Right lobe of liver (tissue), 6 donors: ENCODE results near the gene PTGDR. TPM values are rescaled to one million over a fixed set of nuclear protein-coding genes. Genes with fewer than 3 reads are reported as not detected.
A peak's percentile ranks its signal among the peaks of the same experiment; 100 is the strongest.

Experiments used
- ATAC-seq, 4 donors: fragments of 200-7000 bp; cut with Tn5 transposase; one replicate each; pipeline ENCODE4 v1.9.1; 2020; ENCODE audit warnings: mild to moderate bottlenecking in 4 of 4, moderate library complexity in 4 of 4
- DNase-seq, 3 donors: peaks; one replicate each; pipeline ENCODE4 v3.0.0-alpha.2; 2020
- H3K27ac ChIP-seq, 3 donors: fragments of 200-600 bp; one replicate each; pipeline ENCODE4 v1.8.0; 2022
- H3K27me3 ChIP-seq, 2 donors: fragments of 200-600 bp; one replicate each; pipeline ENCODE4 v1.8.0; 2022
- H3K36me3 ChIP-seq, 4 donors: fragments of 200-600 bp; sonication (generic) in 1 of 4; one replicate each; pipeline versions ENCODE4 v1.5.1 to v1.8.0; 2017 to 2022; ENCODE audit warnings: control low read depth in 1 of 4
- H3K4me1 ChIP-seq, 4 donors: fragments of 200-600 bp; sonication (generic) in 1 of 4; one replicate each; pipeline versions ENCODE4 v1.5.1 to v1.8.0; 2017 to 2022; ENCODE audit warnings: control low read depth in 1 of 4
- H3K4me3 ChIP-seq, 3 donors: fragments of 200-600 bp; one replicate each; pipeline ENCODE4 v1.8.0; 2022
- H3K9me3 ChIP-seq, 4 donors: fragments of 200-600 bp; sonication (generic) in 1 of 4; one replicate each; pipeline versions ENCODE4 v1.5.1 to v1.8.0; 2017 to 2022; ENCODE audit warnings: control low read depth in 1 of 4
- POLR2A ChIP-seq: fragments of 450-650 bp; IDR thresholded peaks from one replicate; pipeline ENCODE4 v1.6.1; 2017; ENCODE audit warnings: antibody characterized with exemption, mild to moderate bottlenecking
- WGBS: methylation state at CpG from one replicate; pipeline ENCODE4 v1.1.6; 2018; ENCODE audit warnings: low coverage, low lambda C conversion rate; ENCODE audit not compliant: insufficient coverage; ENCODE audit errors: missing lambda C conversion rate; 5-methylcytosine and 5-hydroxymethylcytosine counted together
- intact Hi-C, 2 donors: fragments of 100-400 bp; cut with DNase I; formaldehyde crosslinking; loops; one replicate each; pipeline versions ENCODE4 v1.11.2 to v1.14.1; 2022
- total RNA-seq, 6 experiments: library from RNA; depleted of rRNA in 2 of 6; stranded (reverse); fragments of >200 nt in 2 of 6; fragmentation: NEBNext Ultra II Directional in 3 of 6; extraction: Animal tissue kit (Norgen Biotek cat#: 25700) in 3 of 6; gene quantifications; one replicate each; pipeline versions ENCODE4 v1.1.0 to v1.2.4, GENCODE V29; 2016 to 2023
- TF ChIP-seq, protein P1 (sequence below), 4 donors: fragments of 200-600 bp in 3 of 4; fragments of 450-650 bp in 1 of 4; IDR thresholded peaks; one replicate each; pipeline versions ENCODE4 v1.5.1 to v1.8.0; 2016 to 2022; ENCODE audit warnings: antibody characterized with exemption in 4 of 4, mild to moderate bottlenecking in 2 of 4
- donor health status: DM: no; HTN: yes; CAD: no.
- donor health status: DM: no; HTN: no; CAD: no.
- donor health status: DM: no; HTN: no; CAD: no.
- donor health status: DM: no; HTN: yes; CAD: no.
- donor health status: DM: no; HTN: yes; CAD: no.

The PTGDR gene
- total RNA-seq, 6 experiments from 2014 or later: 0.15 to 0.50 (median 0.20) TPM; not detected in 1

DNA sequence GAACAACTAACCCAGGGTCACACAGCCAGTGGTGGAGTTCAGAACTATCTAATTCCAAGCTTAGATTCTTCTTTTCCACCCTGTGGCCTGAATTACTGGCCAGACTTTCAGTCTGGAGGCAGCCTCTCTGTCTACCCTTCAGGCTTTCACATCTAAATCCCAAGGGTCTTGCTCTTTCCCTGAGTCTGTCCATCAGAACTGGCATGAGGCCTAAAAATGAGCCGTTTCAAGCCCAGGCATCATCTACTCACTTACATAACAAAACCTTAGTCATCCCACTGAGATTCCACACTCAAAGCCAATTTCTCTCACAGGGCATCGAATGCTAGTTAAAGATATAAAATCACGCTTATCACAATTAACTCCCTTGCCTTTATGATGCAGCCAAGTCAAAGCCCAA, 1.3 kb upstream of the PTGDR start:
- no peak for DNase-seq
- Histone ChIP-seq H3K27ac (no peak overlapping the region), H3K4me1 (peaks cover 0 to 6% (median 0%) of the 10 kb centered on the region in 4 donors), H3K36me3 (no peaks in the 10 kb centered on the region), H3K27me3 (peaks cover 0 to 17% of the 10 kb centered on the region in 2 donors), H3K9me3 (no peaks in the 10 kb centered on the region), H3K4me3 (no peak overlapping the region)
- TF ChIP-seq, protein P1, sequence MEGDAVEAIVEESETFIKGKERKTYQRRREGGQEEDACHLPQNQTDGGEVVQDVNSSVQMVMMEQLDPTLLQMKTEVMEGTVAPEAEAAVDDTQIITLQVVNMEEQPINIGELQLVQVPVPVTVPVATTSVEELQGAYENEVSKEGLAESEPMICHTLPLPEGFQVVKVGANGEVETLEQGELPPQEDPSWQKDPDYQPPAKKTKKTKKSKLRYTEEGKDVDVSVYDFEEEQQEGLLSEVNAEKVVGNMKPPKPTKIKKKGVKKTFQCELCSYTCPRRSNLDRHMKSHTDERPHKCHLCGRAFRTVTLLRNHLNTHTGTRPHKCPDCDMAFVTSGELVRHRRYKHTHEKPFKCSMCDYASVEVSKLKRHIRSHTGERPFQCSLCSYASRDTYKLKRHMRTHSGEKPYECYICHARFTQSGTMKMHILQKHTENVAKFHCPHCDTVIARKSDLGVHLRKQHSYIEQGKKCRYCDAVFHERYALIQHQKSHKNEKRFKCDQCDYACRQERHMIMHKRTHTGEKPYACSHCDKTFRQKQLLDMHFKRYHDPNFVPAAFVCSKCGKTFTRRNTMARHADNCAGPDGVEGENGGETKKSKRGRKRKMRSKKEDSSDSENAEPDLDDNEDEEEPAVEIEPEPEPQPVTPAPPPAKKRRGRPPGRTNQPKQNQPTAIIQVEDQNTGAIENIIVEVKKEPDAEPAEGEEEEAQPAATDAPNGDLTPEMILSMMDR (IDR thresholded peaks at IDR 0.05): no peak
- TF ChIP-seq POLR2A: no peak
- intact Hi-C loops: no loop called here
- WGBS: 34% methylated on average over 3 of the region's 3 CpGs
- ATAC-seq: no peak

DNA sequence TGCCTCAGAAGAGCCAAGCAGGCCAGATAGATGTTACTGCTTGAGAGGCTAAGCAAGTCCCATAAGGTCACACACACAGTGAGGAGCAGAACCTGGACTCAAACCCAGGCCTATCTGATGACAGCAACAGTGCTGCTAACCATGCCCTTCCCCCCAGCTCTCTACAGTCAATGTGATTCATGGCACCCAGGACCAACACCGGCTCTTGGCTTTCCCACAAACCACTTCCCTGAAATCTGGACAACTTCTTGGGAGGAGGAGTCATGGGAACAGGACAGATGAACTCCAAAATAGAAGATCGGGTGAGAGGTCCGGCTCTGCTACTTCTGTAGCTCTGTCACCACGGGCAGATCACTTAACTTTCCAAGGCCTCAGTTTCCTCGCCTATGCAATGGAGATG, 716 bp upstream of the PTGDR start:
- no peak for TF ChIP-seq POLR2A
- TF ChIP-seq, protein P1 (IDR thresholded peaks at IDR 0.05): no peak
- DNase-seq (no peak), ATAC-seq (no peak)
- H3K36me3 ChIP-seq: no peaks in the 10 kb centered on the region
- intact Hi-C loops: no loop called here
- peaks cover 0 to 17% of the 10 kb centered on the region in 2 donors for H3K27me3 ChIP-seq
- H3K4me1 ChIP-seq: peaks cover 0 to 6% (median 0%) of the 10 kb centered on the region in 4 donors
- no peak overlapping the region for H3K27ac ChIP-seq
- no peaks in the 10 kb centered on the region for H3K9me3 ChIP-seq
- H3K4me3 ChIP-seq: no peak overlapping the region
- 82% methylated on average over 3 of the region's 5 CpGs for WGBS

DNA sequence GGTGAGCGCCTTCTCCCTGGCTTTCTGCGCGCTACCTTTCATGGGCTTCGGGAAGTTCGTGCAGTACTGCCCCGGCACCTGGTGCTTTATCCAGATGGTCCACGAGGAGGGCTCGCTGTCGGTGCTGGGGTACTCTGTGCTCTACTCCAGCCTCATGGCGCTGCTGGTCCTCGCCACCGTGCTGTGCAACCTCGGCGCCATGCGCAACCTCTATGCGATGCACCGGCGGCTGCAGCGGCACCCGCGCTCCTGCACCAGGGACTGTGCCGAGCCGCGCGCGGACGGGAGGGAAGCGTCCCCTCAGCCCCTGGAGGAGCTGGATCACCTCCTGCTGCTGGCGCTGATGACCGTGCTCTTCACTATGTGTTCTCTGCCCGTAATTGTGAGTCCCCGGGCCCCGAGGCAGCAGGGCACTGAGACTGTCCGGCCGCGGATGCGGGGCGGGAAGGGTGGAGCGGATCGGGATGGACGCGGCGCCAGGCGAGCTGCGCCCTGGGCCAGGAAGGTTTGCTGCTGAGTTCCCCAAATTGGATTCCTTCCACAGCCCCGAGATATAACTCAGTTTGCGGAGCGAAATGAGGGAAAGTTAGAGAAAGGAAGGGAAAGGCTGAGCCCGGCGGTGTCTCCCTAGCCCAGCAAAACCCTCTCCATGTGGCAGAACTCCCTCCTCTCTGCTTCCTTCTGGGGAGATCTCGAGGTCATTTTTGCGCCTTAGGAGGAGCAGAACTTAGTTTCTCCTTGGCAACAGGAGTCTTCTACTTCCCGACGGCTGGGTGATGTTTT, 972 bp downstream of the PTGDR start:
- Histone ChIP-seq H3K4me1 (peaks cover 0 to 6% (median 0%) of the 10 kb centered on the region in 4 donors), H3K9me3 (no peaks in the 10 kb centered on the region), H3K4me3 (peak overlapping the region; percentile 3 to 31 (median 11)), H3K27me3 (peaks cover 0 to 17% of the 10 kb centered on the region in 2 donors), H3K36me3 (no peaks in the 10 kb centered on the region), H3K27ac (no peak overlapping the region)
- TF ChIP-seq, protein P1 (IDR thresholded peaks at IDR 0.05): no peak
- TF ChIP-seq POLR2A: no peak
- ATAC-seq: peak in 3 of 4 donors; percentile 18 to 42 (median 38)
- no peak for DNase-seq
- intact Hi-C loops: no loop called here
- 3% methylated on average over 24 of the region's 54 CpGs for WGBS

DNA sequence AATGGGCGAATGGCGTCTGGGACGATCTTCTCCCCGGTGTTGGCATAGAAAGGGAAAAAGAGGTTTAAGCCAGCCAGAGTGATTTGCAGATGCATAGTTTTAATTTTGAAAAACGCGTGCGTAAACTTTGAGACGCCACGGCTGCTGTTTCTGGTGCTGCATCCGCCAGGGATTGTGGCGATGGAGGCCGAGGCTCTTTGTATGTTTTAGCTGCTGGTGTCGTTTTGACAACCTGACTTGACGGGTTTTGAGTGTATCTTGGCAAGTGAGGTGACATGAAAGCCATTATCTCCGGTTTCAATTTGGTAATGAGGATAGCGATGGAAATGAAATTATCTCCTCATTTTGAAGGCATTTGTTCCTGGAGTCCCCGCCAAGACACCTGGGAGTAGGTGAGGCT, 1.6 kb downstream of the PTGDR start:
- DNase-seq (no peak), ATAC-seq (no peak)
- Histone ChIP-seq H3K4me3 (peak overlapping the region in 1 of 3 donors; percentile 31), H3K36me3 (no peaks in the 10 kb centered on the region), H3K27me3 (peaks cover 0 to 17% of the 10 kb centered on the region in 2 donors), H3K4me1 (peaks cover 0 to 6% (median 0%) of the 10 kb centered on the region in 4 donors), H3K9me3 (no peaks in the 10 kb centered on the region), H3K27ac (no peak overlapping the region)
- TF ChIP-seq, protein P1 (IDR thresholded peaks at IDR 0.05): no peak
- no peak for TF ChIP-seq POLR2A
- intact Hi-C loops: no loop called here
- 29% methylated on average over 16 of the region's 17 CpGs for WGBS
